ENCODE results near the gene NDUFA8. TPM values are rescaled to one million over a fixed set of nuclear protein-coding genes. Genes with fewer than 3 reads are reported as not detected.

NDUFA8 gene
- polyA plus RNA-seq, 1 of the 3 experiments (the other 2 are of a cell fraction), result 116 TPM

- H3K9ac ChIP-seq, result no peak overlapping the region
- no peak for TF ChIP-seq RXRA (IDR thresholded peaks at IDR 0.05; ENCODE audit: borderline replicate concordance, low read depth)
- no peak for TF ChIP-seq FOXM1 (IDR thresholded peaks at IDR 0.05; ENCODE audit: low read depth)
- TF ChIP-seq PBX3 (IDR thresholded peaks at IDR 0.05), result no peak
- TF ChIP-seq CHD2 (IDR thresholded peaks at IDR 0.05; ENCODE audit: low read length, partially characterized antibody), result no peak
- no peak for TF ChIP-seq NFIC (IDR thresholded peaks at IDR 0.05; ENCODE audit: borderline replicate concordance)
- TF ChIP-seq USF2 (IDR thresholded peaks at IDR 0.05; ENCODE audit: borderline replicate concordance, low read depth, low read length), result no peak
- no peak for TF ChIP-seq ZBTB33 (IDR thresholded peaks at IDR 0.05; ENCODE audit: borderline replicate concordance, low read depth)
- TF ChIP-seq RCOR1 (IDR thresholded peaks at IDR 0.05; ENCODE audit: low read length), result no peak
- no peak for TF ChIP-seq EP300 (IDR thresholded peaks at IDR 0.05; ENCODE audit: borderline replicate concordance in 1 of 2, low read depth in 1 of 2, low read length in 1 of 2)
- no peak for TF ChIP-seq JUND (IDR thresholded peaks at IDR 0.05)
- TF ChIP-seq GABPA (IDR thresholded peaks at IDR 0.05; ENCODE audit: low read depth), result no peak
- TF ChIP-seq GATA2 (CRISPR knock-in tag; IDR thresholded peaks at IDR 0.05), result no peak
- no peak for TF ChIP-seq FOSL2 (IDR thresholded peaks at IDR 0.05; ENCODE audit: borderline replicate concordance, low read depth)
- TF ChIP-seq TEAD4 (IDR thresholded peaks at IDR 0.05; ENCODE audit: borderline replicate concordance, insufficient read depth), result no peak
- H3K4me1 ChIP-seq (ENCODE audit: control insufficient read depth in 1 of 2, insufficient read depth in 2 of 2, low read depth in 1 of 2, low read length in 1 of 2), result peaks cover 0 to 2% of the 10 kb centered on the region in 2 experiments; a peak in 2 of 4 replicates
- DNase-seq, result no peak
- H3K9me3 ChIP-seq, result no peaks in the 10 kb centered on the region; the same call in 1 of the 2 replicates
- no peak overlapping the region for H3K4me3 ChIP-seq (ENCODE audit: low read depth in 2 of 2, low read length in 1 of 2)
- POLR2A ChIA-PET, result no interaction called here
- H2AFZ ChIP-seq (ENCODE audit: low read depth), result no peak overlapping the region
- peaks cover 7% of the 10 kb centered on the region for H4K20me1 ChIP-seq (ENCODE audit: insufficient read depth)
- H3K27ac ChIP-seq (ENCODE audit: low read depth in 2 of 2, low read length in 1 of 2), result no peak overlapping the region
- no peaks in the 10 kb centered on the region; the same call in 1 of the 2 replicates for H3K27me3 ChIP-seq (ENCODE audit: insufficient read depth)
- no peaks in the 10 kb centered on the region for H3K36me3 ChIP-seq (replicated peaks in 1 of 2; ENCODE audit: control insufficient read depth in 1 of 2, insufficient read depth in 2 of 2, low read length in 1 of 2)
- H3K79me2 ChIP-seq (ENCODE audit: insufficient read depth), result peaks cover 20% of the 10 kb centered on the region
- CTCF ChIA-PET, result no interaction called here
- no peaks in the 10 kb centered on the region for H3K9me2 ChIP-seq
- no peaks in the 10 kb centered on the region for H3F3A ChIP-seq (replicated peaks; ENCODE audit: insufficient read depth)
- no peak overlapping the region for H3K4me2 ChIP-seq
Observed at GRCh38 chr9:122162415-122162814, 2.8 kb upstream of the NDUFA8 start.

- Histone ChIP-seq H3K4me1 (ENCODE audit: control insufficient read depth in 1 of 2, insufficient read depth in 2 of 2, low read depth in 1 of 2, low read length in 1 of 2) (peaks cover 0 to 2% of the 10 kb centered on the region in 2 experiments; a peak in 2 of 4 replicates), H2AFZ (ENCODE audit: low read depth) (peak overlapping the region; percentile 96), H3K9ac (no peak overlapping the region), H3F3A (replicated peaks; ENCODE audit: insufficient read depth) (no peaks in the 10 kb centered on the region), H3K36me3 (replicated peaks in 1 of 2; ENCODE audit: control insufficient read depth in 1 of 2, insufficient read depth in 2 of 2, low read length in 1 of 2) (peaks cover 0 to 5% of the 10 kb centered on the region in 2 experiments), H3K27ac (ENCODE audit: low read depth in 2 of 2, low read length in 1 of 2) (no peak overlapping the region), H3K9me2 (no peaks in the 10 kb centered on the region), H3K27me3 (ENCODE audit: insufficient read depth) (no peaks in the 10 kb centered on the region; the same call in 1 of the 2 replicates), H3K9me3 (no peaks in the 10 kb centered on the region; the same call in 1 of the 2 replicates), H3K79me2 (ENCODE audit: insufficient read depth) (peaks cover 40% of the 10 kb centered on the region), H3K4me3 (ENCODE audit: low read depth in 2 of 2, low read length in 1 of 2) (peak overlapping the region; percentile 75 to 96), H4K20me1 (ENCODE audit: insufficient read depth) (peaks cover 20% of the 10 kb centered on the region), H3K4me2 (peak overlapping the region; percentile 78)
- ChIA-PET POLR2A (interaction anchor here (0.6 to 0.7 kb wide), 2 partner anchors 14 to 31 kb away, joined by 3 read pairs; no protein-coding TSS in a partner anchor), CTCF (interaction anchor here (1.1 to 8.8 kb wide), 7 partner anchors 11 to 191 kb away, joined by 3 to 46 read pairs (median 7); no protein-coding TSS in a partner anchor)
- no peak for DNase-seq
- TF ChIP-seq TAF1 (IDR thresholded peaks at IDR 0.05; ENCODE audit: borderline replicate concordance, low read depth, low read length) (no peak), FOXJ3 (CRISPR knock-in tag; IDR thresholded peaks at IDR 0.05) (no peak)
- 11% methylated on average over 5 of the region's 6 CpGs for WGBS (ENCODE audit: low lambda C conversion rate)
Observed at GRCh38 chr9:122159925-122160246, 307 bp upstream of the NDUFA8 start.

All from SK-N-SH (cell line).